K562 (cell line): ENCODE data around the gene HADHB. TPM values are rescaled to one million over a fixed set of nuclear protein-coding genes. Genes with fewer than 3 reads are reported as not detected.

Source experiments
- BMI1 ChIP-seq: fragments of 150-350 bp; IDR thresholded peaks from 2 replicates; pipeline ENCODE4 v1.6.1; 2014; ENCODE audit warnings: low read length
- FOXK2 ChIP-seq, 2 experiments: fragments of 450-650 bp; IDR thresholded peaks in 1 of 2; conservative IDR thresholded peaks in 1 of 2; 2 replicates each; pipeline ENCODE4 v1.6.1; 2016; ENCODE audit warnings: low read depth in 2 of 2, mild to moderate bottlenecking in 1 of 2
- GATAD2B ChIP-seq: fragments of 450-650 bp; IDR thresholded peaks from 2 replicates; pipeline ENCODE4 v1.6.1; 2017; ENCODE audit warnings: mild to moderate bottlenecking, borderline replicate concordance
- HNRNPK ChIP-seq: fragments of 200-400 bp; formaldehyde crosslinking; IDR thresholded peaks from one replicate; pipeline ENCODE4 v1.6.1; 2018; ENCODE audit warnings: mild to moderate bottlenecking, low read depth, low read length; ENCODE audit not compliant: poor library complexity, severe bottlenecking
- MIER1 ChIP-seq: fragments of 450-650 bp; IDR thresholded peaks from 2 replicates; pipeline ENCODE4 v1.6.1; 2016; ENCODE audit warnings: antibody characterized with exemption, mild to moderate bottlenecking, low read depth
- POLR2A ChIP-seq: fragments of 450-650 bp; conservative IDR thresholded peaks from 2 replicates; pipeline ENCODE4 v1.6.1; 2016
- POLR2H ChIP-seq: IDR thresholded peaks from 2 replicates; pipeline ENCODE4 v1.6.1; 2016; ENCODE audit warnings: missing genetic modification characterization, low read depth, mild to moderate bottlenecking, control low read depth, missing compliant biosample characterization, moderate library complexity
- RBBP5 ChIP-seq: fragments of 200-600 bp; sonication (generic); IDR thresholded peaks from 2 replicates; pipeline ENCODE4 v1.6.1; 2012; ENCODE audit warnings: borderline replicate concordance, mild to moderate bottlenecking, low read length, control low read depth, inconsistent platforms; ENCODE audit not compliant: insufficient read depth, poor library complexity, severe bottlenecking
- ZC3H11A ChIP-seq: IDR thresholded peaks from 2 replicates; pipeline ENCODE4 v1.6.1; 2012; ENCODE audit warnings: low read depth, low read length, improper control_type of control experiment
- ZNF134 ChIP-seq: fragments of 250-450 bp; sonication (Bioruptor Pico); conservative IDR thresholded peaks from 2 replicates; pipeline ENCODE4 v1.4.0; 2020
- ZNF444 ChIP-seq: fragments of 250-450 bp; sonication (Bioruptor Pico); IDR thresholded peaks from 2 replicates; pipeline ENCODE4 v1.4.0; 2020; ENCODE audit warnings: mild to moderate bottlenecking, moderate library complexity
- ZNF57 ChIP-seq: fragments of 450-650 bp; formaldehyde crosslinking; IDR thresholded peaks from 2 replicates; pipeline ENCODE4 v1.4.0; 2020; ENCODE audit warnings: mild to moderate bottlenecking, moderate library complexity
- ZSCAN32 ChIP-seq: fragments of 450-650 bp; formaldehyde crosslinking; IDR thresholded peaks from 2 replicates; pipeline ENCODE4 v1.4.0; 2020; ENCODE audit warnings: mild to moderate bottlenecking, moderate library complexity
- polyA plus RNA-seq, 8 experiments: library from polyadenylated mRNA; depleted of rRNA in 4 of 8; stranded (reverse) in 5 of 8; unstranded in 3 of 8; fragments of >200 nt; fragmentation: Nextera tagmentation in 2 of 8; fragmentation: Illumina TruSeq in 1 of 8; extraction: Ambion mirVana in 2 of 8; extraction: Trizol in 1 of 8; gene quantifications; 2 replicates each; pipeline versions ENCODE4 v1.2.1 to v1.2.3, GENCODE V29; 2011 to 2014; ENCODE audit warnings: inconsistent platforms in 1 of 8, missing spikeins in 1 of 8
- total RNA-seq, 7 experiments: library from RNA; depleted of rRNA in 6 of 7; stranded (reverse); fragments of >200 nt in 6 of 7; fragmentation: Illumina TruSeq in 2 of 7; extraction: Trizol in 2 of 7; gene quantifications; 2 replicates each; pipeline versions ENCODE4 v1.2.1 to v1.2.3, GENCODE V29; 2011 to 2021; ENCODE audit warnings: low replicate concordance in 1 of 7
- TF ChIP-seq, protein P1 (sequence below): IDR thresholded peaks from 3 replicates; pipeline ENCODE4 v1.6.1; 2011; ENCODE audit warnings: borderline replicate concordance, mild to moderate bottlenecking; ENCODE audit not compliant: insufficient read length, insufficient read depth
- TF ChIP-seq, protein P2 (sequence below): sonication (generic); formaldehyde crosslinking; IDR thresholded peaks from 2 replicates; pipeline ENCODE4 v1.8.0; 2022; ENCODE audit warnings: mild to moderate bottlenecking, missing genetic modification reagents, borderline replicate concordance
- TF ChIP-seq, protein P3 (sequence below), 2 experiments: fragments of 450-650 bp; formaldehyde crosslinking in 1 of 2; IDR thresholded peaks; 2 replicates each; pipeline versions ENCODE4 v1.4.0 to v1.6.1; 2014 to 2020; ENCODE audit warnings: mild to moderate bottlenecking in 2 of 2, borderline replicate concordance in 1 of 2, low read depth in 1 of 2

The HADHB gene
- total and polyA plus RNA-seq, 9 of the 15 experiments (the other 6 are each of a cell fraction or from before 2014, with no cell fraction given) = 67.3 to 199 (median 100) TPM

DNA sequence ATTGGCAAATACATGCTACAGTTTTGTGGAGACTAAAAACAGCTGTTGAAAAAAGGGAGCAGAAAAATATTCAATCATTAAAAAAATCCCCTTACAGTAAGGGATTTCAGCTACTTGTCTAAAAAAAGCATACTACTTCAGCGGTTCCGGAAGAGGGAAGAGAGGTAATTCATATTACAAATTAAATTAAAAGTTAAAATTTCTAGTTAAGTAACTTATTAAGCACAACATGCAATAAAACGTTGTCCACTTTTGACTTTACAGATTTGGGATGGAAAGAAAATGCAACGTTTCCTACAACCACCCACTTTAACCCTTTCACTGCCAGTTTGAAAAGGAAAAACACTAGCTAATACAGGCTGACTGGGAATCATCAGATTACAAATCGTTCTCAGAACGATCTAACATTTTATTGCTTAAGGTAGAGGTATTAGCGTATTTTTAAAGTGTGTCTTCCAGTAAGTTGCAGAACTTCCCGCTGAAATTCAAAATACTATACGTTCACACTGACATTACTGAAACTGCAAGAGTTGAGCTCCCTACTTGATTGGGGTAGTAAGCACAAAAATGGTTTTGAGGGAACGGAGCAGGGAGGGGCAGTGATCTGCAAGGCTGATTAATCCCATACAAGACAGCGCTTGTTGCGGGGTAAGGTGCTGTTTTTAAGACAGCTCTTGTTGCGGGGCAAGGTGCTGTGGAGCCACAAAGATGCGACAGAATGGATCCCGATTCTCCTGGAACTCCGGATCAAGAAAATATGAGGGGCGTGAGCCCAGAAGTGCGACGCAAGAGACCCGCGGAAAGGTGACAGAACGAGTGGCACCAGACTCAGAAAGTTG is 1.1 kb upstream of the HADHB start (continued):
- TF ChIP-seq HNRNPK (no peak), ZC3H11A (no peak), ZSCAN32 (CRISPR knock-in tag) (no peak), BMI1 (no peak), POLR2H (tag) (peak; percentile 25; the same call in 1 of the 2 replicates), RBBP5 (no peak), POLR2A (no peak), ZNF57 (CRISPR knock-in tag) (no peak), ZNF134 (CRISPR knock-in tag) (no peak), FOXK2 (conservative IDR thresholded peaks at IDR 0.05 in 1 of 2, IDR thresholded peaks at IDR 0.05 in 1 of 2; ENCODE audit: low read depth in 2 of 2) (no peak), MIER1 (no peak), GATAD2B (peak; percentile 34; the same call in 1 of the 2 replicates), ZNF444 (CRISPR knock-in tag) (no peak)
- TF ChIP-seq, protein P1, sequence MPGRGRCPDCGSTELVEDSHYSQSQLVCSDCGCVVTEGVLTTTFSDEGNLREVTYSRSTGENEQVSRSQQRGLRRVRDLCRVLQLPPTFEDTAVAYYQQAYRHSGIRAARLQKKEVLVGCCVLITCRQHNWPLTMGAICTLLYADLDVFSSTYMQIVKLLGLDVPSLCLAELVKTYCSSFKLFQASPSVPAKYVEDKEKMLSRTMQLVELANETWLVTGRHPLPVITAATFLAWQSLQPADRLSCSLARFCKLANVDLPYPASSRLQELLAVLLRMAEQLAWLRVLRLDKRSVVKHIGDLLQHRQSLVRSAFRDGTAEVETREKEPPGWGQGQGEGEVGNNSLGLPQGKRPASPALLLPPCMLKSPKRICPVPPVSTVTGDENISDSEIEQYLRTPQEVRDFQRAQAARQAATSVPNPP = no peak
- TF ChIP-seq, protein P2, sequence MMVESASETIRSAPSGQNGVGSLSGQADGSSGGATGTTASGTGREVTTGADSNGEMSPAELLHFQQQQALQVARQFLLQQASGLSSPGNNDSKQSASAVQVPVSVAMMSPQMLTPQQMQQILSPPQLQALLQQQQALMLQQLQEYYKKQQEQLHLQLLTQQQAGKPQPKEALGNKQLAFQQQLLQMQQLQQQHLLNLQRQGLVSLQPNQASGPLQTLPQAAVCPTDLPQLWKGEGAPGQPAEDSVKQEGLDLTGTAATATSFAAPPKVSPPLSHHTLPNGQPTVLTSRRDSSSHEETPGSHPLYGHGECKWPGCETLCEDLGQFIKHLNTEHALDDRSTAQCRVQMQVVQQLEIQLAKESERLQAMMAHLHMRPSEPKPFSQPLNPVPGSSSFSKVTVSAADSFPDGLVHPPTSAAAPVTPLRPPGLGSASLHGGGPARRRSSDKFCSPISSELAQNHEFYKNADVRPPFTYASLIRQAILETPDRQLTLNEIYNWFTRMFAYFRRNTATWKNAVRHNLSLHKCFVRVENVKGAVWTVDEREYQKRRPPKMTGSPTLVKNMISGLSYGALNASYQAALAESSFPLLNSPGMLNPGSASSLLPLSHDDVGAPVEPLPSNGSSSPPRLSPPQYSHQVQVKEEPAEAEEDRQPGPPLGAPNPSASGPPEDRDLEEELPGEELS (CRISPR knock-in tag) = 0 out of 2 replicates have a peak, but pooled peaks have one; percentile 43
- TF ChIP-seq, protein P3, sequence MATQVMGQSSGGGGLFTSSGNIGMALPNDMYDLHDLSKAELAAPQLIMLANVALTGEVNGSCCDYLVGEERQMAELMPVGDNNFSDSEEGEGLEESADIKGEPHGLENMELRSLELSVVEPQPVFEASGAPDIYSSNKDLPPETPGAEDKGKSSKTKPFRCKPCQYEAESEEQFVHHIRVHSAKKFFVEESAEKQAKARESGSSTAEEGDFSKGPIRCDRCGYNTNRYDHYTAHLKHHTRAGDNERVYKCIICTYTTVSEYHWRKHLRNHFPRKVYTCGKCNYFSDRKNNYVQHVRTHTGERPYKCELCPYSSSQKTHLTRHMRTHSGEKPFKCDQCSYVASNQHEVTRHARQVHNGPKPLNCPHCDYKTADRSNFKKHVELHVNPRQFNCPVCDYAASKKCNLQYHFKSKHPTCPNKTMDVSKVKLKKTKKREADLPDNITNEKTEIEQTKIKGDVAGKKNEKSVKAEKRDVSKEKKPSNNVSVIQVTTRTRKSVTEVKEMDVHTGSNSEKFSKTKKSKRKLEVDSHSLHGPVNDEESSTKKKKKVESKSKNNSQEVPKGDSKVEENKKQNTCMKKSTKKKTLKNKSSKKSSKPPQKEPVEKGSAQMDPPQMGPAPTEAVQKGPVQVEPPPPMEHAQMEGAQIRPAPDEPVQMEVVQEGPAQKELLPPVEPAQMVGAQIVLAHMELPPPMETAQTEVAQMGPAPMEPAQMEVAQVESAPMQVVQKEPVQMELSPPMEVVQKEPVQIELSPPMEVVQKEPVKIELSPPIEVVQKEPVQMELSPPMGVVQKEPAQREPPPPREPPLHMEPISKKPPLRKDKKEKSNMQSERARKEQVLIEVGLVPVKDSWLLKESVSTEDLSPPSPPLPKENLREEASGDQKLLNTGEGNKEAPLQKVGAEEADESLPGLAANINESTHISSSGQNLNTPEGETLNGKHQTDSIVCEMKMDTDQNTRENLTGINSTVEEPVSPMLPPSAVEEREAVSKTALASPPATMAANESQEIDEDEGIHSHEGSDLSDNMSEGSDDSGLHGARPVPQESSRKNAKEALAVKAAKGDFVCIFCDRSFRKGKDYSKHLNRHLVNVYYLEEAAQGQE (IDR thresholded peaks at IDR 0.05; ENCODE audit: borderline replicate concordance) = no peak
- TF ChIP-seq, protein P3 (CRISPR knock-in tag; IDR thresholded peaks at IDR 0.05; ENCODE audit: low read depth) = no peak; the same call in 1 of the 2 replicates
